HFF-Myc (cell line): ENCODE data around the gene TNFAIP6.

Experiments used
- DNase-seq: peaks from one replicate; pipeline ENCODE4 v3.0.0-alpha.2; 2011; ENCODE audit warnings: low read depth; ENCODE audit errors: extremely low read depth
- H3K4me3 ChIP-seq: replicated peaks from 2 replicates; pipeline ENCODE4 v1.5.1; 2011; ENCODE audit warnings: low read depth, mild to moderate bottlenecking, control low read depth, low read length
- CTCF ChIP-seq: IDR thresholded peaks from 2 replicates; pipeline ENCODE4 v1.5.1; 2012; ENCODE audit warnings: mild to moderate bottlenecking, low read depth, low read length, control low read depth; ENCODE audit errors: missing control alignments

The TNFAIP6 gene

GRCh38 chr2:151380580-151381235 is 23.3 kb downstream of the TNFAIP6 start:
- TF ChIP-seq CTCF = no peak
- no peak overlapping the region for H3K4me3 ChIP-seq
- no peak for DNase-seq

GRCh38 chr2:151381266-151381665 is 23.9 kb downstream of the TNFAIP6 start:
- DNase-seq = no peak
- TF ChIP-seq CTCF = no peak
- no peak overlapping the region for H3K4me3 ChIP-seq

- TF ChIP-seq CTCF = no peak
- no peak for DNase-seq
- H3K4me3 ChIP-seq = no peak overlapping the region
These were observed 30.6 kb downstream of the TNFAIP6 start for GRCh38 chr2:151388011-151388410.

- TF ChIP-seq CTCF = no peak
- no peak for DNase-seq
These were observed 34.0 kb downstream of the TNFAIP6 start for GRCh38 chr2:151391436-151391835.

GRCh38 chr2:151394509-151394908 is 37.1 kb downstream of the TNFAIP6 start:
- no peak overlapping the region for H3K4me3 ChIP-seq
- no peak for TF ChIP-seq CTCF
- no peak for DNase-seq

More at GRCh38 chr2:151391436-151391835, 34.0 kb downstream of the TNFAIP6 start:
- H3K4me3 ChIP-seq = no peak overlapping the region

GRCh38 chr2:151395509-151396374 is 38.4 kb downstream of the TNFAIP6 start:
- H3K4me3 ChIP-seq = no peak overlapping the region
- TF ChIP-seq CTCF = no peak
- DNase-seq = no peak
